ENCODE data around the gene SYCE1. TPM values are rescaled to one million over a fixed set of nuclear protein-coding genes. Genes with fewer than 3 reads are reported as not detected.

The SYCE1 gene
- total RNA-seq (1 to 10 TPM in 5 of 9 donors, under 1 TPM in 1, not detected in 3; 0.52 to 6.2 (median 1.3) TPM), polyA plus RNA-seq (1 to 10 TPM in 2 of 3 donors, under 1 TPM in 1; 0.92 to 9.2 (median 3.5) TPM)
- long read RNA-seq, donor 1: 0 reads
- long read RNA-seq, donor 2: 0 reads
- long read RNA-seq, donor 3: 0 reads
- long read RNA-seq, donor 4: 0 reads
- long read RNA-seq, donor 5, partial matches to known transcripts: 0 of 3 reads
- long read RNA-seq, donor 5, other reads (novel, unspliced or antisense): 1 of 3 reads
- long read RNA-seq, donor 6, partial matches to known transcripts: 2 of 8 reads
- long read RNA-seq, donor 6, other reads (novel, unspliced or antisense): 3 of 8 reads
- long read RNA-seq, donor 7: 0 reads
- long read RNA-seq, donor 8: 0 reads
- long read RNA-seq, donor 9: 0 reads
- long read RNA-seq, donor 10: 0 reads

GRCh38 chr10:133565441-133566294, at the start of gene SYCE1:
TSS of gene SYCE1 (minus strand) at chr10:133565583. CDS start at chr10:133565529, 54 bp downstream.
- no peaks in the 10 kb centered on the region for H3K4me1 ChIP-seq (replicated peaks in 1 of 2)
- intact Hi-C loops (cut with DNase I): no loop called here
- no peak within 1 kb of the TSS for H3K4me3 ChIP-seq
- H3K27me3 ChIP-seq: peaks cover 27% of the 10 kb centered on the region
- TF ChIP-seq POLR2A (IDR thresholded peaks at IDR 0.05) (no peak), CTCF (IDR thresholded peaks at IDR 0.05) (peak in 1 of 6 experiments; percentile 35)
- peak in 2 of 7 donors; percentile 20 to 94 for DNase-seq
- no peaks in the 10 kb centered on the region for H3K9me3 ChIP-seq (replicated peaks in 1 of 3)
- H3K27ac ChIP-seq: peak within 1 kb of the TSS in 1 of 5 donors; percentile 28
- no peaks in the 10 kb centered on the region for H3K36me3 ChIP-seq (replicated peaks in 1 of 2)
- 54 to 73% (median 66%) methylated on average over 13 to 77 of the region's 77 CpGs for WGBS, 4 donors

GRCh38 chr10:133614830-133615580, 49.6 kb upstream of the SYCE1 start:
- Histone ChIP-seq H3K4me3 (no peak overlapping the region), H3K27me3 (no peaks in the 10 kb centered on the region), H3K9me3 (replicated peaks in 1 of 3) (no peaks in the 10 kb centered on the region), H3K36me3 (replicated peaks in 1 of 2) (no peaks in the 10 kb centered on the region), H3K27ac (no peak overlapping the region), H3K4me1 (replicated peaks in 1 of 2) (no peaks in the 10 kb centered on the region)
- 78 to 88% (median 85%) methylated on average over 9 to 10 of the region's 10 CpGs for WGBS, 4 donors
- intact Hi-C loops (cut with DNase I): no loop called here
- TF ChIP-seq CTCF (IDR thresholded peaks at IDR 0.05) (no peak), POLR2A (IDR thresholded peaks at IDR 0.05) (no peak)
- DNase-seq: no peak

GRCh38 chr10:133613699-133614098, 48.3 kb upstream of the SYCE1 start:
- 63 to 73% (median 69%) methylated on average over 6 of the region's 6 CpGs for WGBS, 4 donors
- H3K4me1 ChIP-seq (replicated peaks in 1 of 2): no peaks in the 10 kb centered on the region

More at GRCh38 chr10:133613699-133614098, 48.3 kb upstream of the SYCE1 start:
- H3K9me3 ChIP-seq (replicated peaks in 1 of 3): no peaks in the 10 kb centered on the region
- DNase-seq: no peak
- TF ChIP-seq CTCF (IDR thresholded peaks at IDR 0.05) (no peak), POLR2A (IDR thresholded peaks at IDR 0.05) (no peak)
- intact Hi-C loops (cut with DNase I): no loop called here
- no peaks in the 10 kb centered on the region for H3K36me3 ChIP-seq (replicated peaks in 1 of 2)
- H3K4me3 ChIP-seq: no peak overlapping the region
- no peak overlapping the region for H3K27ac ChIP-seq
- H3K27me3 ChIP-seq: no peaks in the 10 kb centered on the region

All from adrenal gland (tissue), 19 donors.